Spleen (tissue), 7 donors: ENCODE data around the gene C10orf62.
"Not testable (repeated sequence)": the region's sequence is repeated elsewhere in the genome, so short reads cannot be mapped to it uniquely, and the experiment has no call there.

ENCODE experiments used
- POLR2A ChIP-seq, 3 donors: fragments of 450-650 bp; IDR thresholded peaks; one replicate each; pipeline ENCODE4 v1.5.1; 2017; ENCODE audit warnings: antibody characterized with exemption in 3 of 3, mild to moderate bottlenecking in 1 of 3
- TF ChIP-seq, protein P1 (sequence below), 11 experiments: fragments of 200-600 bp in 7 of 11; fragments of 450-650 bp in 4 of 11; sonication (generic) in 4 of 11; IDR thresholded peaks in 8 of 11; conservative IDR thresholded peaks in 3 of 11; 1 replicate in 7 of 11; 2 replicates in 4 of 11; pipeline versions ENCODE4 v1.4.0 to v1.8.0; 2016 to 2021; ENCODE audit warnings: antibody characterized with exemption in 11 of 11, inconsistent platforms in 4 of 11, mild to moderate bottlenecking in 1 of 11
- donor health status: DM: no; HTN: no; CAD: no; lungs with moderate emphysema.
- donor health status: DM: no; HTN: no; CAD: no.
- donor health status: DM: no; HTN: no; CAD: no.

DNA sequence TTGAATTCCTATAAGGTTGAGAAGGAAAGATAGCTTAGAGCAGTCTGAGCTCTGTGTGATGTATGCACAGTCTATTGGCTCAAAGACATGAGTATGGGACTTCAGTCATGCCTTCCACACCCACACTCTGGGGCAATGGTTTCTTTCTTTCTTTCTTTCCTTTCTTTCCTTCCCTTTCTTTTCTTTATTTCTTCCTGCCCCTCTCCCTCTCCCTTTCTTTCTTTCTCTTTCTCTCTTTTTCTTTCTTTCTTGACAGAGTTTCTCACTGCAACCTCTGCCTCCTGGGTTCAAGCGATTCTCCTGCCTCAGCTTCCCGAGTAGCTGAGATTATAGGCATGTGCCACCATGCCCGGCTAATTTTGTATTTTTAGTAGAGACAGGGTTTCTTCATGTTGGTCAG lies 49.6 kb downstream of the C10orf62 start:
- not testable (repeated sequence) for TF ChIP-seq POLR2A (IDR thresholded peaks at IDR 0.05)
- TF ChIP-seq, protein P1, sequence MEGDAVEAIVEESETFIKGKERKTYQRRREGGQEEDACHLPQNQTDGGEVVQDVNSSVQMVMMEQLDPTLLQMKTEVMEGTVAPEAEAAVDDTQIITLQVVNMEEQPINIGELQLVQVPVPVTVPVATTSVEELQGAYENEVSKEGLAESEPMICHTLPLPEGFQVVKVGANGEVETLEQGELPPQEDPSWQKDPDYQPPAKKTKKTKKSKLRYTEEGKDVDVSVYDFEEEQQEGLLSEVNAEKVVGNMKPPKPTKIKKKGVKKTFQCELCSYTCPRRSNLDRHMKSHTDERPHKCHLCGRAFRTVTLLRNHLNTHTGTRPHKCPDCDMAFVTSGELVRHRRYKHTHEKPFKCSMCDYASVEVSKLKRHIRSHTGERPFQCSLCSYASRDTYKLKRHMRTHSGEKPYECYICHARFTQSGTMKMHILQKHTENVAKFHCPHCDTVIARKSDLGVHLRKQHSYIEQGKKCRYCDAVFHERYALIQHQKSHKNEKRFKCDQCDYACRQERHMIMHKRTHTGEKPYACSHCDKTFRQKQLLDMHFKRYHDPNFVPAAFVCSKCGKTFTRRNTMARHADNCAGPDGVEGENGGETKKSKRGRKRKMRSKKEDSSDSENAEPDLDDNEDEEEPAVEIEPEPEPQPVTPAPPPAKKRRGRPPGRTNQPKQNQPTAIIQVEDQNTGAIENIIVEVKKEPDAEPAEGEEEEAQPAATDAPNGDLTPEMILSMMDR (IDR thresholded peaks at IDR 0.05 in 8 of 11, conservative IDR thresholded peaks at IDR 0.05 in 3 of 11), result not testable (repeated sequence)
